HG03060 (cell line): ENCODE results near the gene MYOG.

Experiments
- ATAC-seq: cut with Tn5 transposase; IDR thresholded peaks from one replicate; pipeline ENCODE4 v1.9.1; 2021; ENCODE audit warnings: low read depth, moderate number of reproducible peaks; ENCODE audit not compliant: unreplicated experiment

Gene MYOG

DNA sequence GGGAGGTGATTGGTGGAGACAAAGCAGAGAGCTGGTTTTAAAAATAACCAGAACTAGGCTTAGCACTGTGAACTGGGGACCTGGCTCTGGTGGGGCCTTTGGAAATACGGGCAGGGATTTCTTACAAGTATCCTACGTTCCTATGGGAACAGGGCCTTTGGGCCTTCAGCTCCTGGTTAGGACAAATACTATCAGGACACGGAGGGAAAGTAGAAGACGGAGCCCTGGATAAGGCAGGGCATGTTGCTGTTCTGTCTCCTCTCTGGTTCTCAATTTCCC, 5.3 kb upstream of the MYOG start:
- no peak for ATAC-seq

DNA sequence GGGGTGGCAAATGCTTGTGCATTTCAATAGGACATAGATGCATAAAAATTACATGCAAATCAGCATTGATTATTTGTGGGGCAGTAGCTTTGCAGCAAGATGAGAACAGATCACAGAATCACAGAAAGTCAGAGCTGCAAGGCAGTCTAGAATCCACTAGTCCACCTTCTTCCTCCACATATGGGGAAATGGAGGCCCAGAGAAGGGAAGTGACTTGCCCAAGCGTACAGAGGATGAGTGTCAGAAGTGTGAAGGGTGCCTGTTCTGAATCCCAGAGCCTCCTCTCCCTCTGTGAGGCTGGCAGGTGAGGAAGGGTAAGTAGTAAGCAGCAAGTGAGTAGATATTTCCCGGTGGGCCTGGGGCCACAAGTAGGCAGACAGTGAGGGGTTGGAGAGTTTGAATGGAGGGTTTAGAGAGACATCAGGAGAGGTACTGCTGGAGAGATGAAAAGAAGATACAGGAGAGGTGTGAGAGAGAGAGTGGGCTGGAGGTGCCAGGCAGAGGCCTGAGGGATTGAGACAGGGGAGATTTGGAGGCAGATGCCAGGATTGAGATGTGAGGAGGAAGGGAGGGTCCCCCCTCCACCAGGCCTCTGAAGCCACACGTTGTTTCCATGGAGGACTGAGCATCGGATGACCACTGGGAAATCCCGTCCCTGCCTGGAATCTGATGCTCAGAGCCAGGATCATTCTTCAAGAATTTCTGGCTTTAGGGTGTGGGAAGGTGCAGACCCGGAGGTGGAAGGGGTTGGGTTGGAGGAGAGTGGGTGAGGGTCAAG, 4.8 kb upstream of the MYOG start:
- ATAC-seq, result no peak

DNA sequence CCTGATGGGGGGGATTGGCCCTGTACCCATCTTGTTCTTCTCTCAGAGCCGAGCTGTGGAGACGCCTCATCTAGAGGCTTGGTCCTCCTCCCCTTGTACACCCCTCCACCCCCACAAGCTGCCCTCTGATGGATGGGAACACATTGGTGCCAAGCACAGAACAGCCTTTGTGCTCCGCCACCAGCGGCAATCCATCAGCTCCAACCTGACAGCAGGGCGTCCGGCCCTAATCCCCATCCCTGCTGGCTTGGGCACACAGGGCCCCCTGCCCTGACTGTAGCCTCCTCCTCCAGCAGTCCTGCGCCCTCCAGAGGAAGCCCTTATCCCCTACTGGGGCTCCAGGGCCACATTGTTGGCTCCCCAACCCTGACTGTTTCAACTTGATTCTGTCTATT, 3.8 kb upstream of the MYOG start:
- no peak for ATAC-seq

DNA sequence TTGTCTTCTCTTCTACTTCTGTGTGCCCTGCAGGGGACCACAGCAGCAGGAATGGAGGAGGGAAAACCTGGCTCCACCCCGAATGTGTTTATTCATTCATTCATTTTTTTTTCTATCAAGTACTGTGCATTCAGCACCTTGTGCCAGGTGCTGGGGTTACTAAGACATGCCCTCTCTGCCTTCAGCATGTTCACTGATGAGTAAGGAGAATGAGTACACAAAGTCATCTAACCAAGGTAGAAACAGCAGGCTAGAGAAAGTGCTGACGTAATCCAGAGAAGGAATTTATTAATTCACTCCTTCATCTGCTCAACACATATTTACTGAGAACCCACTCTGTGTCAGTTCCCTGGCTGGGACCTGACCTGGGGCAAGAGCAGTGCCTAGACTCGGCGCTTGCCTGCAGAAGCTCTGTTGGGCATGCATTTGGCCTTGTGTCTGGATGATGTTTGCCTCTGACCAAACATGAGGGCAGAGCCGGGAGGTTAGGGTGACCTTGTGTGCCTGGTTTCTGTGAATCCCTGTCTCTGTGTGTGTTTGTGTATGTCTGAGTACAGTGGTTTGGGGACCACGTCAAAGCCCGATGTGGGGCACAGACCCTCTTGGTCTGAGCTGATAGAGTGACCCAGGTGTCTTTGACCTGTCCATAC, 3.3 kb upstream of the MYOG start:
- no peak for ATAC-seq

DNA sequence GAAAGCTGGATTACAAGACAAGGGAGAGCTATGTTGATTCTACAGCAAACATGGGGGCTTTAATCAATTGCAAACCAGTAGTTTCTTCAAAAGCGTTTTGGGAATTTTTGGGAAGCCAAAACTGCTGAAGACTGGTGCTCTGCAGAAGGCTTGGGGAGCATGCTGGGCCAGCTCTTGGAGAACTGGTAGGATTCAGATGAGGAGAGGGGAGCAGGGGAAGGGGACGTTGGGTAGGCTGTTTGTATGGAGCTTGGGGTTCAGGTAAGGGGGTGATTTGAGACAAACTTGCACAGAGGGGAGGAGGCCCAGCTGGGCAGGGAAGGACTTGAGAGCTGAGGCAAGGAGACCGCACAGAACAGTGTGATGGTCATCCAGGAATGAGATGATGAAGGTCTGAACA, 2.6 kb upstream of the MYOG start:
- ATAC-seq, result no peak

DNA sequence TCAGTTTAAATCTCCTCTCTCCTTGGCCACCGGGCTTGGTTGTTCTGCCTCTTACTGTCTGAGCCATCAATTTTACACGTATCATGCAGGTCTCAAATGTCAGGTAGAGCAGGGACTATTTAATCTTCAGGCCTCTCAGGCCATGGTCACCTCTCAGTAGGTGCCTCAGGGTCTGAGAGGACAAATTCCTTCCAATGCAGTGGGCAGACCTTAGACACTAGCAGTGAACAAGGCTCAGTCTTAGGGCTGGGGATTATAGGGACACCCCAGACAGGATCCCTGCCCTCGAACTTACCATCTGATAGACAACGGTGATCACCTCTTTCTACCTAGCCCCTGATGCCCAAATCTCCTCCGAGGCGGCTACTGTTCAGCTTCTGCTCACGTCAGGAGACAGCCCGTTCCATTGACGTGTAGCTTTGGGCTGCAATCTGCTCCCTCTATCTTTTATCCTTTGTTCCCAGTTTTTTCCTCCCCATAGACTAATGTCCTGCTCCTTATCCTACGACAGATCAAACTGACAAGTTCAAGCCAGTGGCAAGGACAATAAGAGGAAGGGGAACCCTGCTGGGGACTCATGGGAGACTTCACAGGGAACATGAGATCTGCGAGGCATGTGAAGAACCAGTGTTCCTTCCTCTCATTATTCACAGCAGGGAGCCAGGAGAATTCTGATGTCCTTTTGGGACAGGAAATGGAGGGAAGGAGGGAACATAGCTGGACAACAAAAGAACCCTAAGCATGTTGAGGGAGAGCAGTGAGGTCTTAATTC, 1.4 kb upstream of the MYOG start:
- ATAC-seq, result no peak

DNA sequence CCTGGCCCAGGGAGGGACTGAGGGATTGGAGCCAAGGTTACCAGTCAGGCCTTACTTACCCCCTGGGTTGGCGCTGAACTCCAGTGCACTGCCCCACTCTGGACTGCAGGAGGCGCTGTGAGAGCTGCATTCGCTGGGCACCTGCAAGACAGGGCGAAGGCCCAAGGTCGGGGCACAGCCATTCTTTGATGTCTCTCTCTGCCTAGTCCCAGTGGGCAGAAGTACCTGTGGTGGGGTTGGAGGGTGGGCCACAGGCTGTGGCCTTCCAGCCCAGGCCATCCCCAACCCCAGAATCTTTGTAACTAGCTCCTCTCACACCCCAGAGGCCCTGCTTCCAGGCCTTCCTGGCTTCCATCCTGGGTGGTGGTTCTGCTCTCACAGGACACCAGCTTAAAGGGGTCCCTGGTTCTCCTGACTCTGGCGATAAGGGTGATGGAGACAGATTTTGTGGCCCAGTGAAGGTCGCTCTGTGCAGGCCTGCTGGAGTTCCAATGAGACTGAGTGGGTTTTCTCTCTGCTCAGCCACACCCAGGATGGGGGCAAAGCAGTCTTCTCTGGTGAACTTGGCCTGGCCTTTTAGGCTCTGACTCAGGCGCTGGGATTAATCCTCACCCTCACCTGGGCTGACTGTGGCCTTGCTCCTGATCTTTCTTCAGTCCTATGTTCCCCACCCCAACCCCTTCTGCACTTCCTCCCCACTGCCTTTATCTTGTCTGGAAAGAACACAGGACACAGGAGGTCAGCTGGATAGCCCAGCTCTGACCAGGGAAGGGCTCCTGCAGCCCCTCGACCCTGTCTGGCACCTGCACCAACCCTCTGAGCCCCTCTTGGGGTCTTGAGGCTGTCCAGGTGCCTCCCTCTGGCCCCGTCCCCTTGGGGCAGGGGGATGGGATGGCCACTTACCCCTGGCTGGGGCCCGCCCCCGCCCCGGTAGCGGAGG, 954 bp downstream of the MYOG start:
- ATAC-seq, result no peak

DNA sequence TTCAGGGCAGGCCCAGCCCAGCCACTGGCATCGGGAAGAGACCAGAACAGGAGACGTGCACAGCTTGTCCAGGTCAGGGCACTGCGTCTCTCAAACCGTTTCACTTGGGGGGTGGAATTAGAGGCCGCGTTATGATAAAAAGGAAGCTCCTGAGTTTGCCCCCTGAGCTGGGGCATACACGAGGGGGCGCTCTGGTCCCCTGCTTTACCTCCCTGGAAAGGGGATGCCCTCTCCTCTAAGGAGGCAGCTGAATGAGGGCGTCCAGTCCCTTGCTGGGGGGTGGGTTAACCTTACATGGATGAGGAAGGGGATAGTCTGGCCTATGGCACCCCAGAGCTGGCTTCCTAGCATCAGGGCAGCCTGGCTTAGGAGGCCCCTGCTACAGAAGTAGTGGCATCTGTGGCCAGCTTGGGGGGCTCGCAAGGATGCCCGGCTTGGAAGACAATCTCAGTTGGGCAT, 2.3 kb downstream of the MYOG start:
- ATAC-seq, result no peak

DNA sequence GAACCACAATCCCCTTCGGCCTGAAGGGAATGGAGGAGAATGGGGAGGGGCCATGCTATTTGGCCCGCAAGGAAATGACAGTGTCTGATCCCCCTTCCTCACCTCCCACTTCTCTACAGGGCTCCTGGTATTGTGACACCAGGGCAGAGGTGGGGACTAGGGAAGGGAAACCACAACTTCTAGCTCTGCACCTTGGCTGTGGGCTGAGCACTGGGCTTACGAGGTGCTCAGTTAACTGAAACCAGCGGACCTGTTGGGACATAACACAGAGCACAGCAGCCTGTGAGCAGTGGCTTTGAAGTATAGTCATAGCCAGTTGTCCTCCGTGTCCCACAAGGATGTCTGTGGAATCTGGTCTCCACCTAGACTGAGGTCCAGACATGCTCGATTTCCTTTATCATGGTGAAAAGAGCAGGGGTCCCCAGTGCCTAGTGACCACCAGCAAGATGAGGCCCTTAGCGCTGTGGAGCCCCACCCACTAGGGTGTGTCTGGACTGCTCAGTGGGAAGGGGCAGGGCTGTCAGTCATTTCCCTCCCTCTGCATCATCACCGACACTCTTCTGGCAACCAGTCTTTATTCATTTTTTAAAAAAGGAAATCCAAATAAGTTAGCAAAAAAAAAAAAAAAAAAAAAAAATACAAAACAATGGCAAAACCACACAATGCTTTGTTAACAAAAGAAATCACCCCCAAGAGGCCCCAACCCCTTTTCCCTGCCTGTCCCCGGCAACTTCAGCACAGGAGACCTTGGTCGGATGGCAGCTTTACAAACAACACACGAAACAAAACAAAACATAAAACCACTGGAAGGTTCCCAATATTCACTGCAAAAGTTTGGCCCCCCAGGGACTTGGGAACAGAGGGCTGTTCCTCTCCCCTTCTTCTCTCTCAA, 3.0 kb downstream of the MYOG start:
- ATAC-seq, result no peak

DNA sequence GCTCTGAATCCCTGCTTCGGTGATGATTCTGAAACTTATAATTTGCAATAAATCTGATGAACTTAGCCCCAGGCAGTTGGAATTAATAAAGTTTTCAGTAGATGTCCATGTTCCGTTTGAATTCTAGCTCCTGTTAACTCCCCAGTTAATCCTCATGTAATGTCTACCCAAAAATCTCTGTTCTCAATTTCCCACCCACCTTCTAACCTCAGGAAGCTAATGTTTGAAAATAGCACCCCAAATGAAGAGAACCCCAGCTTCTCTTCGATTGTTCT, 3.6 kb downstream of the MYOG start:
- ATAC-seq, result no peak

DNA sequence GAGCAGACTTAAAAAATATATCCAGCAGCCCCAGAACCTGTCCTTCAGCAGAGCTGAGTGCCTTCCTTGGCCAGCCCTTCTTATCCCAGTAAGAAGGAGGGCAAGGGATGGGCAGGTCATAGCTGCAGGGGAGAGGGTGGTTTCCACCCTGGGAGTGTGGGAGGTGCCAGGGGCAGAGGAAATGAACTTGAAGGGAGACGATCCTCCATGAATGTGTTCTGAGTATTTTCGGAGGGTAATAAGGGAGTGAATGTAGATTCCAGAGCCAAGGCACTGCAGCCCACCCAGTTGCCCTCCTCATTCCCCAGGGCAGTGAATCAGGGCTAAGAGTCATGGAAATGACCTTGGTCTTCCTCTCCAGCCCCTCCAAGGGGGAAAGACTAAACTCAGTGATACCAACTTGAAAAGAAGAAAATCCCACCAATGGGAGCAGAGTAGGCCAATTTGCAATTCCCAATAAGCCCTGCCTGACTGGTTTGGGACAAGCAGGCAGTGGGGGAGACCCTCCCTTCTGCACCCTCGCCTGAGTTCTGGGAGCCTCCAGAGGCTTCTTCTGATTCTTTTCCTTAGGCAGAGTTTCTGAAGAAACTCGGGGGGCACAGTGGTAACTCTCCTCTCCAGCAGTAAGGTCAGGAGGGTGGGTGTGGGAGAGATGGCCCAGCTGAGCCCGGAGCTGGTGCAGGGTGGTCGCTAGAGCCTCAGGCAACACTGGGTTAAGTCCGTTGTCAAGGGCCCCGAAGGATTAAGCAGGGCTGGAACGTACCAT, 4.2 kb downstream of the MYOG start:
- ATAC-seq, result no peak

DNA sequence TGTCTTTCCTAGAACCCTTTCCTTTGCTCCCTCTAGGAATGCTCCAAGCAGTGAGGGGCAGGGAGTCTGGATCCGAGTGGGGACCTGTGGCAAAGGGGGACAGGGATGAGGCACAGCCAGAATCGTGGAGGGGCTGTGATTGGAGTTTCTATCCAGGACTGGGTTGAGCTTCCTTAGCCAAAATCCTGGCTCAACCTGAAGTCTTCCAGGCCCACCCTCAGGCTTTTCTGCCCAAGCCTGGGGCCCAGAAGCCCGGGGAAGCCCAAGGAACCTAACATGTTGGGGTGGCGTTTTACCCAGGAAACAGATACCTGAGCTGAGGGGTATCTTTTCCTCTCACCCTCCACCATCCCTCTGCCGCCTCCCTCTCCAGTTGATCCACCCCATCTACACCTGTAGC, 5.4 kb downstream of the MYOG start:
- no peak for ATAC-seq

DNA sequence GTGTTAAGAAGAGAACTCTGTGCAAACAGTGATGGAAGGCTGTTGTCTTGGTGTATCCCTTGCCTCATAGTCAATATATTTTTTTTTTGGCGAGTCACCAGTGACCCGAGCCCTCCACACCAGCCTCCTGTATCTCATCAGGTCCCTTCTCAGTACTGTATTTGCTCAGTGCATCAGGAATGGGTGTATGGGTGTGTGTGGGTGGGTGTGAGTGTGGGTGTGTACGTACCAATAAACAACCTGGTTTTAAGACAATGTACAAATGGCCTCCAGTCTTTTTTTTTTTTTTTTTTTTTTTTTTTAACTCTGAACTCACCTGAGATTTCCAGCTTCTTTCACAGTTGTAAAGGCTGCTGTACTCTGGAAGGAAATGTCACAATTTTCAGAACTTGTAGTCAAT, 7.3 kb downstream of the MYOG start:
- no peak for ATAC-seq

DNA sequence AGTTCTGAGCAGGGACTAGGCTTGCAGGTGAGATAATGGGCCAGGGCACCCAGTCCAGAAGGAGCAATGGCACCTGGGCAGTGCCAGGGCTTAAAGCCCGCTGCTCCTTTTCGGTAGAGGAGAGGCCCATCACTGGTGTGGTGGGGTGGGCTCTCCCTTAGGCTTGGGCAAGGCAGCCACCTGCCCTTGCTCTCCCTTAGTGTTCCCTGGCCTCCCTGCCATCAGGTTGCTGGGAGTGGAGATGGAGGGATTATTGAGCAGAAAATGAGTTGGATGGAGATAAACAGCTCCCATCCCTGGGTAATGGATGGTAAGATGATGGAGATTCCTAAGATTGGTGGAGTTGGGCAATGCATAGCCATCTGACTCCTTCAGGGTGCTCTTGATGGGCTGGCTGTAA, 7.9 kb downstream of the MYOG start:
- ATAC-seq, result no peak

DNA sequence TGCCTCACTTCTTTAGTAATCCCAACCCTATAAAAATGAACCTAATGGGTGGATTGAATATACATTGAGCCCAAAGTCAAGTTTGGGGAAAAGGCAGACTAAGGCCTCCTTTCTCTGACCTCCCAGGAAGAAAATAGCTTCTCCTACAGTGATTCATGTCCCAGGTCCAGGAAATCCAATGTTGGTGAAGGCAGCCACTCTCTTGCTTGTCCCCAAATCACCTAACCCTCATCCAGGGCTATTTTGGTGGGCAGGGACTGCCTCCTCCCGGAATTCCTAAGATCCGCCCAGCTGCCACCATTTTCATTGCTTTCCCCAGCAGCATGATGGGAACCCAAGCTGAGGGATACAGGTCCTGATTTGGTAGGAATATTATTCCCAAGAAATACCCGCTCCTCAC, 8.4 kb downstream of the MYOG start:
- no peak for ATAC-seq

DNA sequence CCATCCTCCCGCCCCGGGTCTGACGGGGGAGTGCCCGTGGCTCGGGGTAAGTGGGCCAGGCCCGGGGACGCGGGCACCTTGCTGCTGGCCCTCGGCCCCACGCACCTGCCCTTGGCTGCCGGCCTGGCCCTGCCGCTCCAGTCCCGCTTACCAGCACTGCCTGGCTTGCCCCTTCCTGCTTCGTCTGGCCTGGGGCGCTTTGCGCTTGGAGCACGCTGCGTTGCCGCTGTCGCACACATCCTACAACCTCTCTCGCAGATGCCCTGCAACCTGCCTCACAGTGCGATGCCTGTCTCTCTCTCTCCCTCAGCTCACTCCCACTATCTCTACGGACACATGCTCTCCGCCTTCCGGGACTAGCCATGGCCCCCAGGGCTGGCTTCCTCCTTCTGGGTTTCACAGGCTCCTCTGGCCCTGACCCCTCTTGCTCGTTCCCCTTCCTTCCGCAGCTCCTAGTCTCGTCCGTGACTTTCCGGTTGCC, 9.7 kb downstream of the MYOG start:
- ATAC-seq, result no peak

DNA sequence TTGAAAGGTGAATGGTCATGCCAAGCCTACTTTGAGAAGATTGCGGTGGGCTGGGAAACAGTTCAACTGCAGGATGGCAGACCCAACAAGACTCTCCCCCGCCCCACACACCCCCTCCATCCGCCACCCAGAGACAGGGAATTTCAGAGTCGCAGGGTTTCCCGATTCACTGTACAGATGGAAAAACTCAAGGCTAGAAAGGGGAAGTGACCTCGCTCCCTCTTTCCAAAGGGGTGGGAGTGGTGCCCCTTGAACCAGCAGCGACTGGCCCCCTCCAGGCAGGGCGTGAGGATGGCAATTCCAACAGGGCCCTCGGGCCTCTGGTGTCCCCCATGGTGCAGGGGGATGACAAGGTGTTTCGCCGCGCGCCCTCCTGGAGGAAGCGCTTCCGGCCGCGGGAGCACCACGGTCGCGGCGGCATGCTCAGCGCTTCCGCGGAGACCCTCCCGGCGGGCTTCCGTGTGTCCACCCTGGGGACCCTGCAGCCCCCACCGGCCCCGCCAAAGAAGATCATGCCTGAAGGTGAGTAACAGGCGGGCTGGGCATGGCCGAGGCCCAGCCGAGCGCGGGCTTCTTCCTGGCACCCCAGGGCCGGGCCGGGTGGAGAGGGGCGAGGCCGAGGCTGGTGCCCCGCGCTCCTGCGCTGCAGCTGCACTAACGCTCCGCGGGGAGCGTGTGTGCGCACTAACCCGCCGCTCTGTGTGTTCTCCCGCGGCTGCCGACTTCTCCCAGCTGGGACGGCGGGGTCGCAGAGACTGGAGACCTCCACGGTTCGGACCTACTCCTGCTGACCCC, 10.4 kb downstream of the MYOG start:
- ATAC-seq, result no peak

DNA sequence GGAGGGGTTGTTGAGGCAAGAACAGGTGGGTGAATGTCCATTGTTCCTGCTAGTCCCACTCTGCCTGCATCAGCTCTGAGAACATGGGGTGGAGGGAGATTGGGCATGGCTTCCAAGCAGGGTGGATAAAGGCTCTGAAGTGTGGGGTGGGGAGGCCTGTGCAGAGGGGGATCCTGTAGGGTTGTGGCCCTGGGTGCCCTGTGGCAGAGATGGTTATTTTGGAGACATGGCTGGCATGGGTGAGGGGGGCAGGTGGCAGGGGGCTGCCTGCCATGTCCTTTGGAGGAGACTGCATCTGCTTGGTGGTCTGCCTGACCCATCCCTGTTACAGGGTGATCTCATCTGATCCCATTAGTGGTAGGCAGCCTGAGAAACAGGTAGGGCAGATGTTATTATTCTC, 11.2 kb downstream of the MYOG start:
- ATAC-seq, result no peak
